Measurements from ENCODE around the gene MEI1. TPM values are rescaled to one million over a fixed set of nuclear protein-coding genes. Genes with fewer than 3 reads are reported as not detected.

Gene MEI1
- total RNA-seq, 4 donors from 2014 or later: 0.07 to 0.81 (median 0.50) TPM; not detected in 1

DNA sequence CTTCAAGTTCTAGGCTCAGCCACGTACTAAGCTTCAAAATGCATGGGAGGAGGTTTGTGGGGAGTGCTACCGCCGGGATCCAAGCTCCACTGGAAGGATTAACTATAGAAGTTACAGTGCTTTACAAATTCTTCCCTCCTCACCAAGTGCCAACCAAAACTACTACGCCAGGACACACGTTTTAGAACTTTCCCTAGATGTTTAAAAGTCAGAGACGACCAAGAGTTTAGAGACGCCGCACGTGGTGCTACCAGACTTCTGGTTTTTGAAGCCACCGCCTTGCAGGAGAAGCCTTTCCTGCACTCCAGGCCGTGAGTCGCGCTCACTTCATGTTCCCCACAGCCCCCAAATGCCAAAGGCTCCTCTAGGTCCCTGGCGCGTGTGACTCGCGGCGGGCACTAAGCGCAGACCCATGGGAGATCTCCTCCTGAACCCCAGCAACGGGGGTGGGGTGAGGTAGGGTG lies 11.4 kb upstream of the MEI1 start:
- Histone ChIP-seq H3K4me1 (peaks cover 0 to 38% (median 16%) of the 10 kb centered on the region in 3 donors), H3K27ac (peak overlapping the region; percentile 90 to 99 (median 97)), H3K4me3 (peak overlapping the region; percentile 77 to 87), H3K9me3 (no peaks in the 10 kb centered on the region), H3K27me3 (no peaks in the 10 kb centered on the region), H3K36me3 (peaks cover 0 to under 1% of the 10 kb centered on the region in 2 donors)
- ATAC-seq: no peak
- TF ChIP-seq EP300 (IDR thresholded peaks at IDR 0.05) (no peak), POLR2AphosphoS5 (IDR thresholded peaks at IDR 0.05) (no peak), POLR2A (IDR thresholded peaks at IDR 0.05) (no peak)
- TF ChIP-seq, protein P1, sequence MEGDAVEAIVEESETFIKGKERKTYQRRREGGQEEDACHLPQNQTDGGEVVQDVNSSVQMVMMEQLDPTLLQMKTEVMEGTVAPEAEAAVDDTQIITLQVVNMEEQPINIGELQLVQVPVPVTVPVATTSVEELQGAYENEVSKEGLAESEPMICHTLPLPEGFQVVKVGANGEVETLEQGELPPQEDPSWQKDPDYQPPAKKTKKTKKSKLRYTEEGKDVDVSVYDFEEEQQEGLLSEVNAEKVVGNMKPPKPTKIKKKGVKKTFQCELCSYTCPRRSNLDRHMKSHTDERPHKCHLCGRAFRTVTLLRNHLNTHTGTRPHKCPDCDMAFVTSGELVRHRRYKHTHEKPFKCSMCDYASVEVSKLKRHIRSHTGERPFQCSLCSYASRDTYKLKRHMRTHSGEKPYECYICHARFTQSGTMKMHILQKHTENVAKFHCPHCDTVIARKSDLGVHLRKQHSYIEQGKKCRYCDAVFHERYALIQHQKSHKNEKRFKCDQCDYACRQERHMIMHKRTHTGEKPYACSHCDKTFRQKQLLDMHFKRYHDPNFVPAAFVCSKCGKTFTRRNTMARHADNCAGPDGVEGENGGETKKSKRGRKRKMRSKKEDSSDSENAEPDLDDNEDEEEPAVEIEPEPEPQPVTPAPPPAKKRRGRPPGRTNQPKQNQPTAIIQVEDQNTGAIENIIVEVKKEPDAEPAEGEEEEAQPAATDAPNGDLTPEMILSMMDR (IDR thresholded peaks at IDR 0.05): no peak
- WGBS, 2 donors (ENCODE audit: low coverage in 1 of 2): 0% methylated on average over 6 to 7 of the region's 20 CpGs

DNA sequence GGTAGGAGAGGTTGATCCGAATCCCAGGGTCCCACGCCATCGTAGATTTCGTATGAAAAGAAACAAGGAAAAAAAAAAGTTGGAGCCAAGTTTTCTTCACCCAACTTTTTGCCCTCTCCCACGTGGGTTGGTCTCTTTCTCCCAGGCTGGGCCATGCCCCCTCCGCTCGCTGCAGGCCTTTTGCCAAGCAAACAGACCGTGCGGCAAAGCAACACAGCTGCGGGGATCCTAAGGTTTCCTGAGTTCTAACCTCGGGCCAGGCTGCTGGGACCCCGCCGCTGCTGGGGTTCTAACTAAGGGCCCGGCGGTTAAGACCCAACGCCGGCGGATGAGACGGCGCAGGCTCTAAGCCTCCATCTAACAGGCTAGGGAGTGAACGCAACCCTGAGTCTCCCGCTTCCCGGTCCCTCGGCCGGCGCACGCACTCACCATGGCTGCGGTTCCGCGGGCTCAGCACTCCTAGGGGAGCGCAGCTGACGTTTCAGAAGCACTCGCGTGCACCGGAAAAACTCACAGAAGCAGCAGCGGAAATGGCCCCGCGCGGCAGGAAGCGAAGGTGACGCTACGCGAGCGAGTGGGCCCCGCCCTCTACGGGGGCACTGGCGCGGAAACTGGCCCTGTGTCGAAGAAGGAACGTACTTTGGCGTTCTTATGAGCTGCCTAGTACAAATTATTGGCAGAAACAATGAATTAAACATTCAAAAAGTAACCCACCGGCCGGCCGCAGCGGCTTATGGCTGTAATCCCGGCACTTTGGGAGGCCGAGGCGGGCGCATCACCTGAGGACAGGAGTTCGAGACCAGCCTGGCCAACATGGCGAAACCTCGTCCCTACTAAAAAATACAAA lies 10.7 kb upstream of the MEI1 start, which contains the start of gene SNU13:
Gene SNU13 (minus strand): TSS at position 503 of the 847 bp plus-strand sequence. CDS start 71 bp downstream, at position 432.
- peak; percentile 98 for ATAC-seq
- H3K36me3 ChIP-seq: peaks cover 0 to 7% of the 10 kb centered on the region in 2 donors
- WGBS, 2 donors (ENCODE audit: low coverage in 1 of 2): 0% methylated on average over 6 to 13 of the region's 62 CpGs

DNA sequence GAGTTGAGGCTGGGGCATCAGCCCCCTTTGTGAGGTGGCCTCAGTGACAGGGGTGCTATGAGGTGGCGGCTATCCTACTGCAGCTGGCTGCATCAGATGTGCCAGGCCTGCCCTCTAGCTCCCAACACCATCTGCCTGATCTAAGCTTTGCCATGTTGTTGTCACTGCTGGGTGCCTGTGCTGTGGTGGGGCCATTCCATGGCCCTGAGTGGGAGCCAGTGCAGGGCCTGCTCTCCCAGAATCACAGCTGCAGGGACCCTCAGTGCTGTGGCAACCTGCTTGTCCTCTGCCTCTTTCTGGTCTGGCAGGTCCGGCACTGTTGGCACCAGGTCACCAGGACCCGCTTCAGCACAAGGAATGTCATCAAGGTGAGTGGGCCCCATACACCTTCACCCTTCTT lies 8.8 kb upstream of the MEI1 start:
- H3K9me3 ChIP-seq: no peaks in the 10 kb centered on the region
- no peak for ATAC-seq
- peaks cover 0 to 17% of the 10 kb centered on the region in 2 donors for H3K36me3 ChIP-seq
- no peak overlapping the region for H3K4me3 ChIP-seq
- H3K4me1 ChIP-seq: peaks cover 0 to 35% (median 16%) of the 10 kb centered on the region in 3 donors
- H3K27ac ChIP-seq: peak overlapping the region in 2 of 4 donors; percentile 12 to 99
- WGBS, 2 donors (ENCODE audit: low coverage in 1 of 2): 40% methylated on average over 1 of the region's 3 CpGs; no CpG with 5 or more reads in 1 of the 2 donors
- TF ChIP-seq, protein P1 (IDR thresholded peaks at IDR 0.05): no peak
- TF ChIP-seq POLR2A (IDR thresholded peaks at IDR 0.05) (no peak), POLR2AphosphoS5 (IDR thresholded peaks at IDR 0.05) (no peak), EP300 (IDR thresholded peaks at IDR 0.05) (no peak)
- no peaks in the 10 kb centered on the region for H3K27me3 ChIP-seq

More for the DNA sequence above, 10.7 kb upstream of the MEI1 start, which contains the start of gene SNU13:
- Histone ChIP-seq H3K27ac (peak within 1 kb of the TSS; percentile 90 to 99 (median 97)), H3K4me1 (peaks cover 0 to 35% (median 16%) of the 10 kb centered on the region in 3 donors), H3K4me3 (peak within 1 kb of the TSS; percentile 77 to 87), H3K27me3 (no peaks in the 10 kb centered on the region), H3K9me3 (no peaks in the 10 kb centered on the region)
- TF ChIP-seq POLR2AphosphoS5 (IDR thresholded peaks at IDR 0.05) (peak; percentile 94), POLR2A (IDR thresholded peaks at IDR 0.05) (peak; percentile 75 to 78), EP300 (IDR thresholded peaks at IDR 0.05) (no peak)
- TF ChIP-seq, protein P1 (IDR thresholded peaks at IDR 0.05): peak in 2 of 4 experiments; percentile 19 to 37

DNA sequence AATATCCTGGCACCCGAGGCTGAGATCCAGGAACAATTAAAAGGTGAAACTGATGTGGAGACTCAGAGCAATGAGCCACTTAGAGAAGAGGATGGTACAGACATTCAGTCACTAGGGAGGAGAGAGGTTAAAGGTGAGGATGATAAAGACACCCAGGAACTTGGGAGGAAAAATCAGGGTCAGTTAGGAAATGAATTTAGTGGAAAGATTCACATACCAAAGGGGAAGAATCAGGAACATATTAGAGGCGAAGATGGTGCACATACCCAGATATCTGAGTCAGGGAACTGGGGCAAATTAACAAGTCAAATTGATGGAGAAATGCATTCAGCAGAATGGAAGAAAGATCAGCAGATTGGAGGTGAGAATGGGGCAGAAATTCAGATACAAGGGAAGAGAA lies 4.1 kb upstream of the MEI1 start:
- Histone ChIP-seq H3K4me1 (peaks cover 0 to 25% (median 9%) of the 10 kb centered on the region in 3 donors), H3K27me3 (no peaks in the 10 kb centered on the region), H3K36me3 (peaks cover 0 to 17% of the 10 kb centered on the region in 2 donors), H3K9me3 (no peaks in the 10 kb centered on the region), H3K27ac (no peak overlapping the region), H3K4me3 (no peak overlapping the region)
- WGBS, 2 donors (ENCODE audit: low coverage in 1 of 2): 78 to 93% methylated on average over 2 of the region's 2 CpGs
- TF ChIP-seq POLR2AphosphoS5 (IDR thresholded peaks at IDR 0.05): no peak
- TF ChIP-seq POLR2A (IDR thresholded peaks at IDR 0.05): no peak
- TF ChIP-seq, protein P1 (IDR thresholded peaks at IDR 0.05): no peak
- no peak for TF ChIP-seq EP300 (IDR thresholded peaks at IDR 0.05)
- no peak for ATAC-seq
